ENCODE data around the gene BBS12.

Gene BBS12

DNA sequence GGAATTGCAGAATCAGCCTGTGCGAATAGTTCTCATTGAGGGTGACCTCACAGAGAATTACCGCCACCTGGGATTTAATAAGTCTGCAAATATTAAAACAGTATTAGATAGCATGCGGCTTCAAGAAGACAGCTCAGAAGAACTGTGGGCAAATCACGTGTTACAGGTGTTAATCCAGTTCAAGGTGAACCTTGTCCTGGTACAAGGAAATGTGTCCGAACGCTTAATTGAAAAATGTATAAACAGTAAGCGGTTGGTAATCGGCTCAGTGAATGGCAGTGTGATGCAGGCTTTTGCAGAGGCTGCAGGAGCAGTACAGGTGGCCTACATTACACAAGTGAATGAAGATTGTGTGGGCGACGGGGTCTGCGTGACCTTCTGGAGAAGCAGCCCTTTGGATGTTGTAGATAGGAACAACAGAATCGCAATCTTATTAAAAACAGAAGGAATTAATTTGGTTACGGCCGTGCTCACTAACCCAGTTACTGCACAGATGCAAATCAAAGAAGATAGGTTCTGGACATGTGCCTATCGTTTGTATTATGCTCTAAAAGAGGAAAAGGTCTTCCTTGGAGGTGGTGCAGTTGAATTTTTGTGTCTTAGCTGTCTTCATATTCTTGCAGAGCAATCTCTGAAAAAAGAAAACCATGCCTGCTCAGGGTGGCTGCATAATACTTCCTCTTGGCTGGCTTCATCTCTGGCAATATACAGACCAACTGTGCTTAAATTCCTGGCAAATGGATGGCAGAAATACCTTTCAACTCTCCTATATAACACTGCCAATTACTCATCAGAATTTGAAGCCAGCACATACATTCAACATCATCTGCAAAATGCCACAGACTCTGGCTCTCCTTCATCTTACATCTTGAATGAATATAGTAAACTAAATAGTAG is 10.7 kb downstream of the BBS12 start:
- no peak for TF ChIP-seq POLR2A (IDR thresholded peaks at IDR 0.05; ENCODE audit: low read depth, low read length)
- FAIRE-seq (no peak), DNase-seq (ENCODE audit: insufficient read length, low spot score) (no peak)

DNA sequence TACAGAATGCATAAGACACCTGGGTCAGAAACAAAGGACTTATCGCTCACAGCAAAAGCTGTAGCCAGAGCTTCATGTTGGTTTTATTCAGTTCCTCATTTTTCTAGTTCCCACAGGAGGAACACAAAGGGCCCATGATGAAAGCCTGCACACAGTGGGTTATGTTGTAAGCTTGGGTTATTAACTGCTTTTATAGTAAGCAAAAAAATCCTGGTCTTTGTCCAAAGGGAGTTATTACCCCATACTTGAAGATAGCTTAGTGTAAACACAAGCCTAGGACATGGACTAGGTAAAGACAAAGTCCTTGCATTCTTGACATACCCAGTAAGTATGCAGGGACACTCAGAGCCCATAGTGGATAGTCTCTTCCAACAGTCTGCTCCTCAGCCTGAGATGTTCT is 11.7 kb downstream of the BBS12 start:
- TF ChIP-seq POLR2A (IDR thresholded peaks at IDR 0.05; ENCODE audit: low read depth, low read length) = no peak
- no peak for DNase-seq (ENCODE audit: insufficient read length, low spot score)
- FAIRE-seq = no peak

DNA sequence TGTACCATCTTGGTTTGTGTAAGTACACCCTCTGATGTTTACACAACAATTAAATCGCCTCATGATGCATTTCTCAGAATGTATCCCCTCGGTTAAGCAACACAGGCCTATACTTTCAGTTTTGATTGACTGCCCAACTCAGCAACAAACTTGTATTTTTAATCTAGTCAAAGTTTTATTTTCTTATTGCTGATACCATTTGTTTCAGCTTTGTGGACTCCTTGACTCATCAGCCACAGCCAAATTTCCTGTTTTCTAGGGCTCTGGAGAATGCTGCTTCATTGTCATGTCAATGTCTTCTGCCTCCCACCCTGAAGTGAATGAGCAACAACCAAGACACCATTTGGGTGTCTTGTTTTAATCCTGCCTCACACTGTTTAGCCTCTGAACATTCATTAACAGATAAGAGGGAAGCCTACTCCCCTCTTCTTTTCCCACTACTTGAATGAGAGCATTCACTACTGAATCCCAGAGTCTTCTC is 14.0 kb downstream of the BBS12 start:
- FAIRE-seq (no peak), DNase-seq (ENCODE audit: insufficient read length, low spot score) (no peak)
- TF ChIP-seq POLR2A (IDR thresholded peaks at IDR 0.05; ENCODE audit: low read depth, low read length) = no peak

DNA sequence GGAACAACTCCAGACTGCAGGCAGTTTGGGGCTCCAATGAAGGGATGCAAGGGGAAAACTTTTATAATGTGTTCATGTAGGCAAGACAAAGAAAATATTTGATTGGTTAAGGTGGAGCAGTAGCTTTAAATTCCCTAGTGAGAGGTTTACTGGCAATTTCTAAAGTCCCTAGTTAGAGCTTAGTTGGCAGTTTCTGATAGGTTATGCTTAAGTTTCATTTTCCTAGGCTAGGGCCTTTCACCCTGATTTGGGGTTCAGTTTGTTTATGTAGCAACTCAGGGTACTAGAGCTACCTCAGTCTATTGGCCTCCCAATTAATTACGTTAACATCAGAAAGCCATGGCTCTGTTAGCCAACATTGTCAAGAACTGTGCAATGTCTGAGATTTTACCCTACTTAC is 14.6 kb downstream of the BBS12 start:
- FAIRE-seq = no peak

DNA sequence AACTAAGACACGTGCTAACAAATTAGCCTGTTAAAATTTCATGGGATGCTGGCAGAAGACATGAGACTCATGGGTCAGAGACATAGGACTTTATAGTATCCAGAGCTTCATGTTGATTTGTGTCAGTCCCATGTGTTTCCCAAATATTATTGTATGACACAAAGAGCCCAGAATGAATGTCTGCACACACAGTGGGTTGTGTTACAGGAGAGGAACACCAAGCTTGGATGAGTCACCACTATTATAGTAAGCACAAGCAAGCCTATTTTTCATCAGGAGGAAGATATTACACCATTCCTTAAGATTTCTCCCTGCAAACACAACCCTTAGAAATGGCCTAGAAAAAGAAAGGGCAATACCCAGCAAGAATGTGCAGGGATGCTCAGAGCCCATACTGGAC is 15.4 kb downstream of the BBS12 start:
- TF ChIP-seq POLR2A (IDR thresholded peaks at IDR 0.05; ENCODE audit: low read depth, low read length) = no peak
- DNase-seq (ENCODE audit: insufficient read length, low spot score) (no peak), FAIRE-seq (peak; percentile 50)

More for the DNA sequence above, 14.6 kb downstream of the BBS12 start:
- DNase-seq (ENCODE audit: insufficient read length, low spot score) = no peak
- TF ChIP-seq POLR2A (IDR thresholded peaks at IDR 0.05; ENCODE audit: low read depth, low read length) = no peak

DNA sequence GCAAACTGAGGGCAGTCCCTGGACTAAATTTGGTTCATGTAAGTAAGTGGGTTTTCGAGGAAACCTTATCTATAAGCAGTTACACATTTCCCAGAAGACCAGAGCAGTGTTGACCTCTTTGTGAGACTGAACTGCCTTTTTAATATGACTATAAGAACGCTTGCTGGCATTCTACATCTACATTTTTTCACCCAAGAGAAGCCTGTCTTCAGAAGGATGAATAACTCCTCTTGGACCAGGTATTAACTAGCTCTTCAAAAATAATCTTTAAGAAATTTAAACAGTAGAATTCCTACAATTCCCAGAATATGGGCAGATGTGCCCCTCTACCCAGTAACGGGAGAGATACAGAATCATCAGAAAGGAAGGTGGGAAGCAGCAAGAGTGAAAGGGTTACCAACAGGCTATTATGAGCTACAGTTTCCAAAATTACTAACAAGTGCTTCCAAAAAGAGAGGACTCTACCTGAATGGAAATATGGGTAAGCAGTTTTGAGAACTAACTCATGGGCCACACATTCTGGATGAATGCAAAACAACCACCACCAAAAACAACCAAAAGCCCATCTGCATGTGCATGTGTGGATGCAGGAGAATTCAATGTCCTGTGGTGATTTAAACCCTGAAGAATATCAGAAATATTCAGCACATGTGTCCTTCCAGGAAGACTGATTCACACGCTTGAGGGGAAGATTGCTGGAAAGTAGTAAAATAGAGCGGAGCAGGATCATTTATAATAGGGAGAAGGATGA is 17.4 kb downstream of the BBS12 start:
- no peak for TF ChIP-seq POLR2A (IDR thresholded peaks at IDR 0.05; ENCODE audit: low read depth, low read length)
- DNase-seq (ENCODE audit: insufficient read length, low spot score) (no peak), FAIRE-seq (no peak)

DNA sequence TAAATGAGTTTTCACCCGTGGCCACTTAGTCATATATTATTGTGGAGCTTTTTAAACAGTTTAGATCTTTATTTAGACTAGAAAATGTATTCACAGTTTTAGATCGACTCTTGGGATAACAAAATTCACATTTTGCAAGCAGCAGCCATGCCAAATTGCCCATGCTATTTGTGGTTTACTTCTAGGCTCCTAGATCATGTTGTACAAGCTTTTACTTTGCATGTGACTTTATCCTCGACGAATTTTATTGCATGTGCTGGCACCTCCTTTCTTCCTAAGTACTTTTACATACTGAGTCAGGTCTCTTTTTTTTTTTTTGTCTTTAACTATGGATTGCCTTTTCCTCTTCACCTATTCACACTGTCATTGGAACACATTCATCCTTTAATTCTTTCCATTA is 23.2 kb downstream of the BBS12 start:
- DNase-seq (ENCODE audit: insufficient read length, low spot score) = no peak
- no peak for FAIRE-seq

DNA sequence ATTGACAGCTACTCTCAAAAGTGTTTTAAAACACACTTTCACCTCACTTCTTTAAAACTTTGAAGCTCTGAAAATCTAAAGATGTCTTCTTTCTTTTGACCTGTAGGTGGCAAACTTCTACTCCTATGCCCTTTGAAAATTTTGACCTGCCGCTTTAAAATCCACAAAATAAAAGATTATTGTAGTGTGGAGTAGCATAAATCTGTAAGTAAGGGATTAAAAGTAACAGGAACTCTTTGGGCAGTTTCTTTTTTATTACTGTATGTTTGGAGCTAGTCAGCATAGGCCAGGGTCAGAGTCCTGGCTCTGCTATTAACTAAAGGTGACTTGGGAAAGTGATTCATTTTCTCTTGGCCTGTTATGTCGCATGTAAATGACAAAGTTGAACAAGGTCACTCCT is 25.5 kb downstream of the BBS12 start:
- FAIRE-seq = peak; percentile 53
- no peak for TF ChIP-seq POLR2A (IDR thresholded peaks at IDR 0.05; ENCODE audit: low read depth, low read length)
- DNase-seq (ENCODE audit: insufficient read length, low spot score) = no peak

More for the DNA sequence above, 23.2 kb downstream of the BBS12 start:
- no peak for TF ChIP-seq POLR2A (IDR thresholded peaks at IDR 0.05; ENCODE audit: low read depth, low read length)

DNA sequence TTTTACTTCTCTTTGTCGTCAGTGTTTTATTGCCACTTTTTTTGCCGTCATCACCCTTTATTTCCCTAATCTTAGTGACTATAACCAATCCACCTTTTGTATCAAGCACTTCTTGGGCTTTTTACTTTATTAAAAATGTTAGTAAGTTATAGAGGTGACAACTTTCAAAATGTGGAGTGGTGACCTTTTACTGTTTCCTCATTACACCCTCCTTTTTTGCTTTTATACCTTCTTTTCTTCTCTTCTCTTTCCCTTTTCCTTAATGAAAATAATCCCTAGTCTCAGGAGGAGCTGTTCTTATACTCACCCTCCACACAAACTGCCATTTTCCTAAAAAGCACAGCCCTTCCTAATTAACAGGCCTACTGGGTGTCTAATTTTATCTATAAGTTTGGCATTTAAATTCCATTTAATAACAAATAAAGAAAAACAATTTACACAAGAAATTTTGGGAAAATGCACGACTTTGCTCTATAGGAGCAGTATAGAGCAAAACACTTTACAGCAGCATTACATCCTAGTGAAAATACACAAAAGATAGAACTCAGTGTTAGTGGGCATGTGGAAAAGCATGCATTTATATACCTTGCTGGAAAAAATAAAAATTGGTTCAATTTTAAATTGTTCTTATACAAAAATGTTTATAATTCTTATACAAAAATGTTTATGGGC is 27.3 kb downstream of the BBS12 start:
- no peak for DNase-seq (ENCODE audit: insufficient read length, low spot score)
- no peak for FAIRE-seq
- no peak for TF ChIP-seq POLR2A (IDR thresholded peaks at IDR 0.05; ENCODE audit: low read depth, low read length)

DNA sequence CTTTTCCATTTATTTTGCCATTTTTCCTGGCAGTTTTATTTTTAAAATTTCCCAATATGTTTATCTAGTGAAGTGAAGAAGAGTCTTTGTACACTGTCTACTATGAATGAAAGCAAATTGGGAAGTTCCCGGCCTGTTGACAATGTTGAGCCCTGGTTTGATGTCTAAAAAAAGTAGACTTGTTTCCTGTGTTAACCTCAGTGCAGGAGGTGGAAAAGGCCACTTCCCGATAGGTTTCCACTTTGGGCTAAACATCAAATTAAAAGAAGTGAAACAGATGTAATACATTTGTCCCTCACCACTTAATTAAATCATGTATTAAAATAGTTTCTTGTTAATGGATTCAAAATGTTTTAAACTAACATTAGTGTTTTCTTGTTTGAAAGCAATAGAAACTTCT is 30.0 kb downstream of the BBS12 start:
- DNase-seq (ENCODE audit: insufficient read length, low spot score) (no peak), FAIRE-seq (no peak)
- no peak for TF ChIP-seq POLR2A (IDR thresholded peaks at IDR 0.05; ENCODE audit: low read depth, low read length)

DNA sequence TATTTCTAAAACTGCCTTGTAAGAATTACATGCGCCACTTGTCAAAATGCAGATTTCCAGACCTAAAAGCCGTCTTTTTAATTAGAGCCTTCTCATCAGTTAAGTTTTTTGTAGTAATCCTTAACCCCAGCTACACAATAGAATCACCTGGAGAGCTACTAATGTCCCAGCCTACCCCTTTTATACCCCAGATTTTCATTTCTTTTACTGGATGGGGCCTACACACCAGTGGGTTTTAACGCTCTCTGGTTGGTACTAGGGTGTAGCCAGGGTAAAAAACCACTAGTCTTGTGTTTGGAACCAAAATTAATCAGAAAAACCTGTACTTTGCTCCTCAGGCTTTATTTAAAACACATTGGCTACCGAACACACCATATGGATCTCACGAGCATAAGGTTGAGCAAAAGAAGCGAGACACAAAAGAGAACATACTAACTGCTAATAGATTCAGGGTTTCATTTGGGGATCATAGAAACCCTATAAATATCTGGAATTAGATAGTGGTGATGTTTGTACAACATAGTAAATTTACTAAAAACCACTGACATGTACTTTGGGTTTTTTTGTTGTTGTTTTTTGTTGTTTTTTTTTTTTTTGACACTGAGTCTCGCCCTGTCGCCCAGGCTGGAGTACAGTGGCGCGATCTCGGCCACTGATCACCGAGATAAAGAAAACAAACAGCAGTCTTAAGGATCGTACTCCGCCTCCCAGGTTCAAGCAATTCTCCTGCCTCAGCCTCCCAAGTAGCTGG is 30.6 kb downstream of the BBS12 start:
- no peak for DNase-seq (ENCODE audit: insufficient read length, low spot score)
- no peak for FAIRE-seq

DNA sequence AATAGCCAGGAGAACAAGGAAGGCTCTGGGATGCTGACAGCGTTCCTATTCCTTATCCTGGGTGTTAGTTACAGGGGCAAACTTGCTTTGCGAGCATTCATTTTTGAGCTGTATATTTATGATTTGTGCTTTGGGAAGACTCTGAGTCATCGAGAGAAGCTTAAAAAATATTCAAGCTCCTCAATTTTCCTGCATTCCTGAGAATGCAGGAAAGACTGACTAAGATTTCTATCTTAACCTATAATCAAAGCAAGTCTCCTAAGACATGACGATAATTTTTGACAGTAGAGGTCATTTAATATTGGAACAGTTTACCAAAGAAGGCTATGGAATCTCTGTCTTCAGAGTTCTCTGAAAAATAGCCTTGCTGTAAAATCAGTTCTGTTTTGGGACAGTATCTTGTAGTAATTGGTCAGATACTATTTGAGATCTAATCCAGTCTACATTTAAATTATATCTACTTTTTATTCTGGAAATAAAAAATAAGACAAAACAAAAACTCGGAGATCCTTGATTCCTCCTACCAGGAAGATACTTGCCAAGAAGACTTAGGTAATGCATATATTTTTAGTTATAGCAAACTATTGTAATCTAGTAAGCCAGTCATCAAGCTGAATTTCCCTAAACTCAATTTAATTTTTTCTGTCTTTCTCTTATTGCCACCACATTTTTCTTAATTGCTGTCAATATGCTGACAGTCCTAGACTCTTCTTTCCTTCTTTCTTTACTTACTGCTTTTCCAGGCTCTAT is 31.7 kb downstream of the BBS12 start:
- no peak for DNase-seq (ENCODE audit: insufficient read length, low spot score)
- peak; percentile 85 for FAIRE-seq
- TF ChIP-seq POLR2A (IDR thresholded peaks at IDR 0.05; ENCODE audit: low read depth, low read length) = no peak

More for the DNA sequence above, 30.6 kb downstream of the BBS12 start:
- no peak for TF ChIP-seq POLR2A (IDR thresholded peaks at IDR 0.05; ENCODE audit: low read depth, low read length)

DNA sequence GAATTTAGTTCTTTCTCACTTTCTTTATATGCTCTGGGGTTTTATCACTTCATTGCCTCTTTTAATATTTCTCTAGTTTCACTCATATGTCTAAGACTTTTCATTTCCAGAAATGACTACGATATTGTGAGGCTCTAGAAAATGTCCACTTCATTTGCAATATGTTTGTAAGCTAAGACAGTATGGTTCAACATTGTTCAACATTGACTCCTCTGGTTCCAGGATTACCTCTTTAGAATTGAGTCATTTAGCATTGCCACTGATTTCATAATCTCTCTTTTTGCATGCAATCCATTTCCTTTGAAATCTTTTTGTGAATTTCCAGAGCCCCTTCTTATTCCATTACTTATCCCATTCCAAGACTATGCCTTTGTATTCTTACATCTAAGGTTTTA is 32.3 kb downstream of the BBS12 start:
- TF ChIP-seq POLR2A (IDR thresholded peaks at IDR 0.05; ENCODE audit: low read depth, low read length) = no peak
- DNase-seq (ENCODE audit: insufficient read length, low spot score) (no peak), FAIRE-seq (peak; percentile 60)
